OCI-LY1 (cell line): ENCODE measurements around the gene NEURL4.

Experiments used
- H2AFZ ChIP-seq: fragments of 200-600 bp; sonication (generic), shearing (Covaris generic); 2 replicates; pipeline ENCODE4 v1.6.0; 2014; ENCODE audit warnings: antibody characterized with exemption, mild to moderate bottlenecking, low read length
- H3F3A ChIP-seq: fragments of 200-600 bp; sonication (generic), shearing (Covaris generic); 2 replicates; pipeline ENCODE4 v1.6.0; 2014; ENCODE audit warnings: mild to moderate bottlenecking, antibody characterized with exemption, low read length, moderate library complexity; ENCODE audit not compliant: insufficient read depth
- H3K27ac ChIP-seq: fragments of 200-600 bp; sonication (generic); 2 replicates; pipeline ENCODE4 v1.5.1; 2014; ENCODE audit warnings: low read length, mixed run types, mild to moderate bottlenecking, low read depth; ENCODE audit not compliant: poor library complexity, severe bottlenecking
- H3K27me3 ChIP-seq: fragments of 200-600 bp; sonication (generic); 2 replicates; pipeline ENCODE4 v1.6.0; 2014; ENCODE audit warnings: antibody characterized with exemption, mild to moderate bottlenecking, low read length, moderate library complexity; ENCODE audit not compliant: insufficient read depth
- H3K36me3 ChIP-seq: fragments of 200-600 bp; sonication (generic); 2 replicates; pipeline ENCODE4 v1.6.1; 2014; ENCODE audit warnings: mild to moderate bottlenecking, antibody characterized with exemption, low read length, moderate library complexity, mixed read lengths; ENCODE audit not compliant: insufficient read depth
- H3K4me1 ChIP-seq: fragments of 200-600 bp; sonication (generic); 2 replicates; pipeline ENCODE4 v1.5.1; 2014; ENCODE audit warnings: mild to moderate bottlenecking, low read length, moderate library complexity; ENCODE audit not compliant: insufficient read depth, severe bottlenecking
- H3K4me2 ChIP-seq: fragments of 200-600 bp; sonication (generic), shearing (Covaris generic); 2 replicates; pipeline ENCODE4 v1.6.1; 2014; ENCODE audit warnings: low read length
- H3K4me3 ChIP-seq: fragments of 200-600 bp; sonication (generic); 2 replicates; pipeline ENCODE4 v1.5.1; 2014; ENCODE audit warnings: low read length, low read depth, mild to moderate bottlenecking, mixed read lengths; ENCODE audit not compliant: poor library complexity, severe bottlenecking
- H3K79me2 ChIP-seq: fragments of 200-600 bp; shearing (Covaris generic); 2 replicates; pipeline ENCODE4 v1.6.1; 2016; ENCODE audit warnings: mixed run types, low read length, mixed read lengths; ENCODE audit not compliant: insufficient read depth
- H3K9ac ChIP-seq: fragments of 200-600 bp; sonication (generic), shearing (Covaris generic); 2 replicates; pipeline ENCODE4 v1.6.1; 2014; ENCODE audit warnings: mild to moderate bottlenecking, low read length, mixed read lengths
- H3K9me2 ChIP-seq: fragments of 200-600 bp; sonication (generic), shearing (Covaris generic); 2 replicates; pipeline ENCODE4 v1.6.1; 2014; ENCODE audit warnings: low read depth, mild to moderate bottlenecking, low read length, mixed read lengths
- H3K9me3 ChIP-seq: fragments of 200-600 bp; shearing (Covaris generic); 2 replicates; pipeline ENCODE4 v1.6.1; 2014; ENCODE audit warnings: low read length, mixed read lengths
- H4K20me1 ChIP-seq: fragments of 200-600 bp; sonication (generic), shearing (Covaris generic); 2 replicates; pipeline ENCODE4 v1.6.0; 2016; ENCODE audit warnings: mild to moderate bottlenecking, low read length; ENCODE audit not compliant: insufficient read depth
- EZH2 ChIP-seq: fragments of 200-600 bp; sonication (generic), shearing (Covaris generic); IDR thresholded peaks from 2 replicates; pipeline ENCODE4 v1.8.0; 2017; ENCODE audit warnings: borderline replicate concordance, mixed run types, mild to moderate bottlenecking, antibody characterized with exemption, low read length, moderate library complexity, mixed read lengths
- TF ChIP-seq, protein P1 (sequence below): fragments of 200-600 bp; sonication (generic), shearing (Covaris generic); IDR thresholded peaks from 2 replicates; pipeline ENCODE4 v1.5.1; 2017; ENCODE audit warnings: mild to moderate bottlenecking, antibody characterized with exemption, low read length, moderate library complexity, mixed read lengths

Gene NEURL4

GRCh38 chr17:7356072-7356549 is 27.0 kb upstream of the NEURL4 start:
- no peak for TF ChIP-seq EZH2
- TF ChIP-seq, protein P1, sequence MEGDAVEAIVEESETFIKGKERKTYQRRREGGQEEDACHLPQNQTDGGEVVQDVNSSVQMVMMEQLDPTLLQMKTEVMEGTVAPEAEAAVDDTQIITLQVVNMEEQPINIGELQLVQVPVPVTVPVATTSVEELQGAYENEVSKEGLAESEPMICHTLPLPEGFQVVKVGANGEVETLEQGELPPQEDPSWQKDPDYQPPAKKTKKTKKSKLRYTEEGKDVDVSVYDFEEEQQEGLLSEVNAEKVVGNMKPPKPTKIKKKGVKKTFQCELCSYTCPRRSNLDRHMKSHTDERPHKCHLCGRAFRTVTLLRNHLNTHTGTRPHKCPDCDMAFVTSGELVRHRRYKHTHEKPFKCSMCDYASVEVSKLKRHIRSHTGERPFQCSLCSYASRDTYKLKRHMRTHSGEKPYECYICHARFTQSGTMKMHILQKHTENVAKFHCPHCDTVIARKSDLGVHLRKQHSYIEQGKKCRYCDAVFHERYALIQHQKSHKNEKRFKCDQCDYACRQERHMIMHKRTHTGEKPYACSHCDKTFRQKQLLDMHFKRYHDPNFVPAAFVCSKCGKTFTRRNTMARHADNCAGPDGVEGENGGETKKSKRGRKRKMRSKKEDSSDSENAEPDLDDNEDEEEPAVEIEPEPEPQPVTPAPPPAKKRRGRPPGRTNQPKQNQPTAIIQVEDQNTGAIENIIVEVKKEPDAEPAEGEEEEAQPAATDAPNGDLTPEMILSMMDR = peak; percentile 89
- Histone ChIP-seq H2AFZ (no peak overlapping the region), H4K20me1 (no peaks in the 10 kb centered on the region), H3K36me3 (no peaks in the 10 kb centered on the region), H3K27ac (no peak overlapping the region), H3K9me3 (no peaks in the 10 kb centered on the region), H3F3A (no peaks in the 10 kb centered on the region), H3K79me2 (no peaks in the 10 kb centered on the region), H3K9ac (no peak overlapping the region), H3K9me2 (no peaks in the 10 kb centered on the region), H3K27me3 (peaks cover 5% of the 10 kb centered on the region; the same call in 1 of the 2 replicates), H3K4me3 (no peak overlapping the region), H3K4me2 (no peak overlapping the region), H3K4me1 (peaks cover 18% of the 10 kb centered on the region)

GRCh38 chr17:7355573-7355972 is 26.4 kb upstream of the NEURL4 start:
- Histone ChIP-seq H3K36me3 (no peaks in the 10 kb centered on the region), H3K27ac (no peak overlapping the region), H3K79me2 (no peaks in the 10 kb centered on the region), H4K20me1 (no peaks in the 10 kb centered on the region), H3K9ac (no peak overlapping the region), H3K4me1 (peaks cover 24% of the 10 kb centered on the region), H3K9me2 (no peaks in the 10 kb centered on the region), H2AFZ (no peak overlapping the region), H3K4me3 (no peak overlapping the region), H3K9me3 (no peaks in the 10 kb centered on the region), H3K4me2 (no peak overlapping the region), H3F3A (no peaks in the 10 kb centered on the region), H3K27me3 (peaks cover 5% of the 10 kb centered on the region; the same call in 1 of the 2 replicates)
- TF ChIP-seq, protein P1 = no peak
- no peak for TF ChIP-seq EZH2

GRCh38 chr17:7355053-7355452 is 25.9 kb upstream of the NEURL4 start, which contains the start of gene TMEM95:
TMEM95 (plus strand) TSS chr17:7355156; CDS start chr17:7355205, 49 bp downstream.
- Histone ChIP-seq H3K9me2 (no peaks in the 10 kb centered on the region), H3K9ac (no peak within 1 kb of the TSS), H3K4me3 (no peak within 1 kb of the TSS), H3K4me1 (peaks cover 28% of the 10 kb centered on the region), H3K79me2 (no peaks in the 10 kb centered on the region), H4K20me1 (no peaks in the 10 kb centered on the region), H3K9me3 (no peaks in the 10 kb centered on the region), H3K27ac (no peak within 1 kb of the TSS), H3K36me3 (no peaks in the 10 kb centered on the region), H3K27me3 (peaks cover 5% of the 10 kb centered on the region; the same call in 1 of the 2 replicates), H2AFZ (no peak within 1 kb of the TSS), H3F3A (no peaks in the 10 kb centered on the region), H3K4me2 (no peak within 1 kb of the TSS)
- TF ChIP-seq, protein P1 = no peak
- TF ChIP-seq EZH2 = no peak
